AG04450 (cell line): Measurements from ENCODE around the gene ZNF853. TPM values are rescaled to one million over a fixed set of nuclear protein-coding genes. Genes with fewer than 3 reads are reported as not detected.
A peak's percentile ranks its signal among the peaks of the same experiment; 100 is the strongest.
"Not testable (repeated sequence)": the region's sequence is repeated elsewhere in the genome, so short reads cannot be mapped to it uniquely, and the experiment has no call there.

Experiments used
- CTCF ChIA-PET: fragments of 300-600, 350-600 bp; formaldehyde crosslinking; extraction: SDS; loops from one replicate; lab custom pipeline; 2022; ENCODE audit warnings: antibody characterized with exemption, inconsistent platforms; lab: Charles Lee
- POLR2A ChIA-PET: fragments of 350-600 bp; formaldehyde crosslinking; extraction: SDS; loops from one replicate; lab custom pipeline; 2021; ENCODE audit warnings: antibody characterized with exemption, inconsistent platforms; lab: Yijun Ruan, JAX
- DNase-seq: peaks from one replicate; pipeline ENCODE4 v3.0.0-alpha.2; 2011; ENCODE audit warnings: low read depth, low spot score
- H3K27ac ChIP-seq: one replicate; pipeline ENCODE4 v1.5.1; 2012; ENCODE audit warnings: low read depth, low read length, control low read depth
- H3K27me3 ChIP-seq: one replicate; pipeline ENCODE4 v1.6.0; 2012; ENCODE audit warnings: low read length; ENCODE audit not compliant: control insufficient read depth, insufficient read depth
- H3K4me3 ChIP-seq: 2 replicates; pipeline ENCODE4 v1.5.1; 2011; ENCODE audit warnings: mild to moderate bottlenecking, low read depth, low read length, control low read depth
- H3K9me3 ChIP-seq: 2 replicates; pipeline ENCODE4 v1.5.1; 2012; ENCODE audit warnings: low read length; ENCODE audit not compliant: control insufficient read depth, insufficient read depth
- CTCF ChIP-seq: IDR thresholded peaks from 2 replicates; pipeline ENCODE4 v1.5.1; 2011; ENCODE audit warnings: low read depth, low read length, control low read depth, inconsistent platforms
- polyA plus RNA-seq: library from polyadenylated mRNA; depleted of rRNA; stranded (reverse); fragments of >200 nt; gene quantifications from 2 replicates; pipeline ENCODE4 v1.2.3, GENCODE V29; 2011

Gene ZNF853
- polyA plus RNA-seq, 1 experiment = 5.3 TPM

DNA sequence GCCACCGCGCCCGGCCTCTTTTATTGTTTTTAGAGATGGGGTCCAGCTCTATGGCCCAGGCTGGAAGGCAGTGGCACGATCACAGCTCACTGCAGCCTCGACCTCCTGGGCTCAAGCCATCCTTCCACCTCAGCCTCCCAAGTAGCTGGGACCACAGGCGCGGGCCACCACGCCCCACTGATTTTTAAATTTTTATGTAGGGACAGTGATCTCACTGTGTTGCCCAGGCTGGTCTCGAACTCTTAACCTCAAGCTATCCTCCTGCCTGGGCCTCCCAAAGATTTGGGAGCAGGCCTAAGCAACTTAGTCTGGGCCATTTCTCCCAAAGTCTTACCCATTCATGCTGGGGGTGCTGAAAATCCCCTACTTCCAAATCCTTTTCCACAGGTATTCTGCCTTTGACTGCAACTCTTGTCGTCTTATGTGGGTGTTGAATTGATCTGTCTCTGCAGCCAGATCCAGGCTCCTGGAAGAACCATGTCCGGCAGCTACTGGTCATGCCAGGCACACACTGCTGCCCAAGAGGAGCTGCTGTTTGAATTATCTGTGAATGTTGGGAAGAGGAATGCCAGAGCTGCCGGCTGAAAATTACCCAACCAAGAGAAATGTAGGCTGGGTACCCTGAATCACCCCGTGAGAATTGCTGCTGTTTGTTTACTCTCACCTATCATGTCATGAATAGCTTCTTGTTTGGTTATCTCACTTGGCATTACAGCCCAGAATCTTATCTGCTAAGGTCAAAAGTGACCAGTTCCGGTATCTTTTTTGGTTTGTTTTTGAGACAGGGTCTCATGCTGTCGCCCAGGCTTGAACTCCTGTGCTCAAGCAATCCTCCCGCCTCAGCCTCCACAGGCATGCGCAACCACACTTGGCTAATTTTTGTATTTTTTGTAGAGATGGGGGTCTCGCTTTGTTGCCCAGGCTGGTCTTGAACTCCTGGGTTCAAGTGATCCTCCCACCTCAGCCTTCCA is 37.0 kb upstream of the ZNF853 start:
- no peaks in the 10 kb centered on the region for H3K27me3 ChIP-seq
- no peaks in the 10 kb centered on the region for H3K9me3 ChIP-seq
- no peak overlapping the region for H3K27ac ChIP-seq
- peak overlapping the region; percentile 76; the same call in 1 of the 2 replicates for H3K4me3 ChIP-seq
- DNase-seq = no peak
- CTCF ChIA-PET = interaction anchor here (0.6 to 1.8 kb wide), 7 partner anchors 11 to 63 kb away, joined by 3 to 5 read pairs (median 4); partner anchors contain the start of gene INTS15
- POLR2A ChIA-PET = interaction anchor here (1.4 kb wide), 1 partner anchor 12 kb away, joined by 5 read pairs; the partner anchor contains the start of gene INTS15
- TF ChIP-seq CTCF = no peak

GRCh38 chr7:6579446-6579845 is 36.0 kb upstream of the ZNF853 start:
- no peaks in the 10 kb centered on the region for H3K9me3 ChIP-seq
- POLR2A ChIA-PET = no interaction called here
- DNase-seq = no peak
- TF ChIP-seq CTCF = peak; percentile 19; the same call in 1 of the 2 replicates
- CTCF ChIA-PET = no interaction called here
- H3K27ac ChIP-seq = no peak overlapping the region
- no peak overlapping the region for H3K4me3 ChIP-seq
- H3K27me3 ChIP-seq = no peaks in the 10 kb centered on the region

GRCh38 chr7:6585746-6586432 is 29.5 kb upstream of the ZNF853 start:
- CTCF ChIA-PET = interaction anchor here (0.7 kb wide), 1 partner anchor 9 kb away, joined by 4 read pairs; no protein-coding TSS in a partner anchor
- POLR2A ChIA-PET, H3K27ac ChIP-seq, H3K9me3 ChIP-seq, DNase-seq, H3K4me3 ChIP-seq, H3K27me3 ChIP-seq: not testable (repeated sequence)

GRCh38 chr7:6588566-6588965 is 26.8 kb upstream of the ZNF853 start:
- ChIA-PET POLR2A (no interaction called here), CTCF (interaction anchor here (1.3 to 3.0 kb wide), 2 partner anchors 13 to 30 kb away, joined by 3 to 13 read pairs; no protein-coding TSS in a partner anchor)
- Histone ChIP-seq H3K27ac (no peak overlapping the region), H3K4me3 (no peak overlapping the region), H3K9me3 (no peaks in the 10 kb centered on the region; the same call in 1 of the 2 replicates), H3K27me3 (no peaks in the 10 kb centered on the region)
- TF ChIP-seq CTCF = no peak
- DNase-seq = no peak

- DNase-seq = no peak
- Histone ChIP-seq H3K27ac (no peak overlapping the region), H3K27me3 (no peaks in the 10 kb centered on the region), H3K9me3 (no peaks in the 10 kb centered on the region; the same call in 1 of the 2 replicates), H3K4me3 (peak overlapping the region; percentile 47)
- TF ChIP-seq CTCF = no peak
- ChIA-PET CTCF (interaction anchor here (0.7 to 3.0 kb wide), 6 partner anchors 12 to 73 kb away, joined by 3 to 13 read pairs (median 4); partner anchors contain the start of gene ZDHHC4), POLR2A (interaction anchor here (1.2 to 1.6 kb wide), 2 partner anchors 11 to 47 kb away, joined by 5 read pairs; partner anchors contain the start of gene ZNF316)
Measured at GRCh38 chr7:6589151-6589828, 26.1 kb upstream of the ZNF853 start.
